HCT116 (cell line): Measurements from ENCODE around the gene BRD2. TPM values are rescaled to one million over a fixed set of nuclear protein-coding genes. Genes with fewer than 3 reads are reported as not detected.

Experiments used
- ATAC-seq: fragments of 200-7000 bp; cut with Tn5 transposase; 2 replicates; pipeline ENCODE4 v1.9.1; 2020; ENCODE audit warnings: mild to moderate bottlenecking, moderate library complexity
- BruUV-seq: library from RNA; stranded (reverse); fragments of 400-500 nt; replicated peaks from 2 replicates; lab custom pipeline; 2021; lab: Mats Ljungman, UMichigan
- CTCF ChIA-PET: fragments of 300-600 bp; sonication (Branson Sonifier 250); formaldehyde crosslinking; loops from one replicate; lab custom pipeline; 2021; ENCODE audit warnings: antibody characterized with exemption; lab: Charles Lee
- POLR2A ChIA-PET: fragments of 300-600, 350-600 bp; sonication (Branson Sonifier 250); formaldehyde crosslinking; loops from one replicate; lab custom pipeline; 2021; ENCODE audit warnings: antibody characterized with exemption; lab: Charles Lee
- RAD21 ChIA-PET, 2 experiments: fragments of 300-600 bp; sonication (Branson Sonifier 250); formaldehyde crosslinking; loops; one replicate each; lab custom pipeline; 2023; ENCODE audit warnings: low total read pairs in 2 of 2; ENCODE audit not compliant: uncharacterized antibody in 2 of 2, unreplicated experiment in 2 of 2, low non-redundant PET in 1 of 2; lab: Charles Lee
- DNase-seq: peaks from one replicate; pipeline ENCODE4 v3.0.0-alpha.2; 2010; ENCODE audit warnings: low read depth, low spot score
- H2AFZ ChIP-seq: fragments of 200-600 bp; shearing (Covaris generic), sonication (generic); 2 replicates; pipeline ENCODE4 v1.6.1; 2017; ENCODE audit warnings: low read depth, mixed run types, mixed read lengths, antibody characterized with exemption, low read length; ENCODE audit not compliant: poor library complexity, severe bottlenecking
- H3K27ac ChIP-seq: 2 replicates; pipeline ENCODE4 v1.5.1; 2012; ENCODE audit warnings: low read depth, low read length
- H3K27me3 ChIP-seq: fragments of 200-600 bp; sonication (generic); 2 replicates; pipeline ENCODE4 v1.6.1; 2016; ENCODE audit warnings: mixed run types, low read length, mixed read lengths; ENCODE audit not compliant: insufficient read depth
- H3K36me3 ChIP-seq, 2 experiments: fragments of 200-500 bp in 1 of 2; fragments of 200-600 bp in 1 of 2; sonication (Bioruptor generic) in 1 of 2; sonication (generic) in 1 of 2; 2 replicates each; pipeline versions ENCODE4 v1.5.1 to v1.6.1; 2014 to 2016; ENCODE audit warnings: low read length in 2 of 2, inconsistent platforms in 1 of 2, mixed read lengths in 1 of 2, mixed run types in 1 of 2; ENCODE audit not compliant: insufficient read depth in 2 of 2, control insufficient read depth in 1 of 2
- H3K4me1 ChIP-seq, 2 experiments: fragments of 200-600 bp in 1 of 2; sonication (generic) in 1 of 2; 2 replicates each; pipeline versions ENCODE4 v1.5.1 to v1.6.1; 2012 to 2017; ENCODE audit warnings: low read length in 2 of 2, inconsistent platforms in 1 of 2, mild to moderate bottlenecking in 1 of 2, mixed read lengths in 1 of 2, mixed run types in 1 of 2, moderate library complexity in 1 of 2; ENCODE audit not compliant: insufficient read depth in 2 of 2, control insufficient read depth in 1 of 2
- H3K4me2 ChIP-seq: fragments of 200-600 bp; sonication (generic); 2 replicates; pipeline ENCODE4 v1.6.1; 2017; ENCODE audit warnings: mixed run types, low read length, mixed read lengths
- H3K4me3 ChIP-seq, 2 experiments: fragments of 200-600 bp in 1 of 2; sonication (generic) in 1 of 2; replicated peaks in 1 of 2; 2 replicates each; pipeline ENCODE4 v1.5.1; 2011 to 2016; ENCODE audit warnings: low read length in 2 of 2, control low read depth in 1 of 2, low read depth in 1 of 2, mild to moderate bottlenecking in 1 of 2, mixed read lengths in 1 of 2, mixed run types in 1 of 2
- H3K79me2 ChIP-seq: fragments of 200-600 bp; sonication (generic); 2 replicates; pipeline ENCODE4 v1.6.1; 2017; ENCODE audit warnings: mild to moderate bottlenecking, mixed run types, low read length, moderate library complexity, mixed read lengths; ENCODE audit not compliant: insufficient read depth
- H3K9ac ChIP-seq: fragments of 200-600 bp; sonication (generic); 2 replicates; pipeline ENCODE4 v1.6.1; 2016; ENCODE audit warnings: low read length, mixed read lengths
- H3K9me2 ChIP-seq: fragments of 200-600 bp; sonication (generic), shearing (Covaris generic); 2 replicates; pipeline ENCODE4 v1.6.1; 2017; ENCODE audit warnings: mixed run types, mild to moderate bottlenecking, moderate library complexity; ENCODE audit not compliant: insufficient read depth
- H3K9me3 ChIP-seq, 2 experiments: fragments of 200-500 bp in 1 of 2; fragments of 200-600 bp in 1 of 2; sonication (Bioruptor generic) in 1 of 2; sonication (generic) in 1 of 2; 2 replicates each; pipeline ENCODE4 v1.6.1; 2014 to 2017; ENCODE audit warnings: low read length in 2 of 2, mixed read lengths in 2 of 2, inconsistent platforms in 1 of 2, low read depth in 1 of 2, mild to moderate bottlenecking in 1 of 2, mixed run types in 1 of 2, moderate library complexity in 1 of 2; ENCODE audit not compliant: control insufficient read depth in 1 of 2, insufficient read depth in 1 of 2
- H4K20me1 ChIP-seq: fragments of 200-600 bp; sonication (generic), shearing (Covaris generic); 2 replicates; pipeline ENCODE4 v1.6.1; 2017; ENCODE audit warnings: mixed run types, mild to moderate bottlenecking, moderate library complexity; ENCODE audit not compliant: insufficient read depth
- CBX3 ChIP-seq: IDR thresholded peaks from 2 replicates; pipeline ENCODE4 v1.6.1; 2012; ENCODE audit warnings: low read depth
- CEBPB ChIP-seq: IDR thresholded peaks from 2 replicates; pipeline ENCODE4 v1.6.1; 2012; ENCODE audit warnings: low read depth
- EGR1 ChIP-seq: IDR thresholded peaks from 2 replicates; pipeline ENCODE4 v1.6.1; 2012; ENCODE audit warnings: low read depth
- ELF1 ChIP-seq: IDR thresholded peaks from 2 replicates; pipeline ENCODE4 v1.6.1; 2012; ENCODE audit warnings: low read depth, borderline replicate concordance
- EZH2phosphoT487 ChIP-seq: fragments of 200-600 bp; IDR thresholded peaks from 2 replicates; pipeline ENCODE4 v1.6.1; 2018; ENCODE audit warnings: antibody characterized with exemption, borderline replicate concordance
- FOSL1 ChIP-seq: IDR thresholded peaks from 2 replicates; pipeline ENCODE4 v1.6.1; 2012; ENCODE audit warnings: low read depth
- JUND ChIP-seq: IDR thresholded peaks from 2 replicates; pipeline ENCODE4 v1.6.1; 2012
- POLR2AphosphoS5 ChIP-seq: IDR thresholded peaks from 2 replicates; pipeline ENCODE4 v1.6.1; 2011; ENCODE audit warnings: mild to moderate bottlenecking, low read depth, low read length, moderate library complexity
- RAD21 ChIP-seq: IDR thresholded peaks from 2 replicates; pipeline ENCODE4 v1.6.1; 2012; ENCODE audit warnings: low read depth, mild to moderate bottlenecking
- SIN3A ChIP-seq: IDR thresholded peaks from 2 replicates; pipeline ENCODE4 v1.6.1; 2012; ENCODE audit warnings: low read depth
- SP1 ChIP-seq: IDR thresholded peaks from 2 replicates; pipeline ENCODE4 v1.6.1; 2012; ENCODE audit warnings: low read depth
- TCF7L2 ChIP-seq: IDR thresholded peaks from 2 replicates; pipeline ENCODE4 v1.7.0; 2011; ENCODE audit warnings: borderline replicate concordance, inconsistent platforms; ENCODE audit not compliant: insufficient read depth, insufficient read length; ENCODE audit errors: extremely low read depth
- YY1 ChIP-seq: IDR thresholded peaks from 2 replicates; pipeline ENCODE4 v1.6.1; 2011; ENCODE audit warnings: low read length, low read depth, moderate library complexity, mild to moderate bottlenecking; ENCODE audit not compliant: insufficient replicate concordance; ENCODE audit errors: extremely low read depth
- ZFX ChIP-seq: fragments of 450-650 bp; IDR thresholded peaks from 2 replicates; pipeline ENCODE4 v1.6.1; 2017
- ZNF274 ChIP-seq: fragments of 200-500 bp; sonication (Bioruptor generic); IDR thresholded peaks from 2 replicates; pipeline ENCODE4 v1.6.1; 2014; ENCODE audit warnings: mild to moderate bottlenecking, low read depth, low read length, inconsistent platforms
- intact Hi-C: fragments of 100-400 bp; cut with micrococcal nuclease; formaldehyde crosslinking; loops from 2 replicates; pipeline ENCODE4 v1.10.0; 2022
- total RNA-seq: library from RNA; stranded (reverse); gene quantifications from one replicate; pipeline ENCODE4 v1.2.1, GENCODE V29; 2021; ENCODE audit not compliant: unreplicated experiment
- TF ChIP-seq, protein P1 (sequence below): IDR thresholded peaks from 2 replicates; pipeline ENCODE4 v1.6.1; 2012; ENCODE audit warnings: low read depth
- TF ChIP-seq, protein P2 (sequence below): IDR thresholded peaks from 2 replicates; pipeline ENCODE4 v1.6.1; 2012
- TF ChIP-seq, protein P3 (sequence below): IDR thresholded peaks from 2 replicates; pipeline ENCODE4 v1.6.1; 2011; ENCODE audit warnings: mild to moderate bottlenecking, low read length, moderate library complexity; ENCODE audit not compliant: insufficient replicate concordance; ENCODE audit errors: extremely low read depth
- TF ChIP-seq, protein P4 (sequence below), 3 experiments: fragments of 200-600 bp in 1 of 3; sonication (generic) in 1 of 3; IDR thresholded peaks in 2 of 3; conservative IDR thresholded peaks in 1 of 3; 2 replicates each; pipeline ENCODE4 v1.5.1; 2012 to 2017; ENCODE audit warnings: low read depth in 2 of 3, low read length in 2 of 3, antibody characterized with exemption in 1 of 3, borderline replicate concordance in 1 of 3, control low read depth in 1 of 3, mild to moderate bottlenecking in 1 of 3, mixed read lengths in 1 of 3, mixed run types in 1 of 3, moderate library complexity in 1 of 3; ENCODE audit not compliant: insufficient read depth in 1 of 3

Gene BRD2
- total RNA-seq, 1 experiment from 2014 or later, result 260 TPM

DNA sequence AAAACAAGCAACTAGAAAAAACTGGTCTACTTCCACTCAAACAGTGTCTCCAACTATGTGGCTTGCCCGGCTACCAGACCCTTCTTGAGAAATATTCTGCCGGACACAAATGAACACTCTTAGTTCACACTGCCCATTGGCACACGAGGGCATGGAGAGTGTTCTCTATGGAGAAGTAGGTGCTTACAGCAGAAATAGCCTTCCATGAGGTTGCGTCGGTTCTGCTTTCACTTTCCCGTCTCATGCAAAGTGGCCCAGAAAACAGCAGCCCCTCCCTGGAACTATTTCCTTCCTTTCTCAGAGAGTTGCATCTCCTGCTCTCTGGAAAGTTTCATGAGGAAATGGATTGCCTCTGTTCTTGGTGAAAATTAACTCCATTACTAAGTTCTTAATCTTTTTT is 50.5 kb downstream of the BRD2 start:
- Histone ChIP-seq H3K27ac (no peak overlapping the region), H2AFZ (no peak overlapping the region), H3K27me3 (peaks cover 8% of the 10 kb centered on the region; the same call in 1 of the 2 replicates), H4K20me1 (no peaks in the 10 kb centered on the region), H3K36me3 (no peaks in the 10 kb centered on the region), H3K9me3 (no peaks in the 10 kb centered on the region), H3K9ac (no peak overlapping the region), H3K9me2 (no peaks in the 10 kb centered on the region), H3K4me3 (no peak overlapping the region), H3K4me1 (peaks cover 0 to 3% of the 10 kb centered on the region in 2 experiments; a peak in 1 of 4 replicates), H3K79me2 (no peaks in the 10 kb centered on the region), H3K4me2 (no peak overlapping the region)
- TF ChIP-seq JUND (no peak), ELF1 (no peak), CEBPB (no peak), EZH2phosphoT487 (no peak), FOSL1 (no peak), TCF7L2 (no peak), RAD21 (no peak), SIN3A (no peak), YY1 (no peak), CBX3 (no peak), ZFX (no peak), SP1 (no peak), ZNF274 (no peak), POLR2AphosphoS5 (no peak), EGR1 (no peak)
- TF ChIP-seq, protein P1, sequence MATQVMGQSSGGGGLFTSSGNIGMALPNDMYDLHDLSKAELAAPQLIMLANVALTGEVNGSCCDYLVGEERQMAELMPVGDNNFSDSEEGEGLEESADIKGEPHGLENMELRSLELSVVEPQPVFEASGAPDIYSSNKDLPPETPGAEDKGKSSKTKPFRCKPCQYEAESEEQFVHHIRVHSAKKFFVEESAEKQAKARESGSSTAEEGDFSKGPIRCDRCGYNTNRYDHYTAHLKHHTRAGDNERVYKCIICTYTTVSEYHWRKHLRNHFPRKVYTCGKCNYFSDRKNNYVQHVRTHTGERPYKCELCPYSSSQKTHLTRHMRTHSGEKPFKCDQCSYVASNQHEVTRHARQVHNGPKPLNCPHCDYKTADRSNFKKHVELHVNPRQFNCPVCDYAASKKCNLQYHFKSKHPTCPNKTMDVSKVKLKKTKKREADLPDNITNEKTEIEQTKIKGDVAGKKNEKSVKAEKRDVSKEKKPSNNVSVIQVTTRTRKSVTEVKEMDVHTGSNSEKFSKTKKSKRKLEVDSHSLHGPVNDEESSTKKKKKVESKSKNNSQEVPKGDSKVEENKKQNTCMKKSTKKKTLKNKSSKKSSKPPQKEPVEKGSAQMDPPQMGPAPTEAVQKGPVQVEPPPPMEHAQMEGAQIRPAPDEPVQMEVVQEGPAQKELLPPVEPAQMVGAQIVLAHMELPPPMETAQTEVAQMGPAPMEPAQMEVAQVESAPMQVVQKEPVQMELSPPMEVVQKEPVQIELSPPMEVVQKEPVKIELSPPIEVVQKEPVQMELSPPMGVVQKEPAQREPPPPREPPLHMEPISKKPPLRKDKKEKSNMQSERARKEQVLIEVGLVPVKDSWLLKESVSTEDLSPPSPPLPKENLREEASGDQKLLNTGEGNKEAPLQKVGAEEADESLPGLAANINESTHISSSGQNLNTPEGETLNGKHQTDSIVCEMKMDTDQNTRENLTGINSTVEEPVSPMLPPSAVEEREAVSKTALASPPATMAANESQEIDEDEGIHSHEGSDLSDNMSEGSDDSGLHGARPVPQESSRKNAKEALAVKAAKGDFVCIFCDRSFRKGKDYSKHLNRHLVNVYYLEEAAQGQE, result no peak
- TF ChIP-seq, protein P2, sequence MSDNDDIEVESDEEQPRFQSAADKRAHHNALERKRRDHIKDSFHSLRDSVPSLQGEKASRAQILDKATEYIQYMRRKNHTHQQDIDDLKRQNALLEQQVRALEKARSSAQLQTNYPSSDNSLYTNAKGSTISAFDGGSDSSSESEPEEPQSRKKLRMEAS, result no peak
- TF ChIP-seq, protein P3, sequence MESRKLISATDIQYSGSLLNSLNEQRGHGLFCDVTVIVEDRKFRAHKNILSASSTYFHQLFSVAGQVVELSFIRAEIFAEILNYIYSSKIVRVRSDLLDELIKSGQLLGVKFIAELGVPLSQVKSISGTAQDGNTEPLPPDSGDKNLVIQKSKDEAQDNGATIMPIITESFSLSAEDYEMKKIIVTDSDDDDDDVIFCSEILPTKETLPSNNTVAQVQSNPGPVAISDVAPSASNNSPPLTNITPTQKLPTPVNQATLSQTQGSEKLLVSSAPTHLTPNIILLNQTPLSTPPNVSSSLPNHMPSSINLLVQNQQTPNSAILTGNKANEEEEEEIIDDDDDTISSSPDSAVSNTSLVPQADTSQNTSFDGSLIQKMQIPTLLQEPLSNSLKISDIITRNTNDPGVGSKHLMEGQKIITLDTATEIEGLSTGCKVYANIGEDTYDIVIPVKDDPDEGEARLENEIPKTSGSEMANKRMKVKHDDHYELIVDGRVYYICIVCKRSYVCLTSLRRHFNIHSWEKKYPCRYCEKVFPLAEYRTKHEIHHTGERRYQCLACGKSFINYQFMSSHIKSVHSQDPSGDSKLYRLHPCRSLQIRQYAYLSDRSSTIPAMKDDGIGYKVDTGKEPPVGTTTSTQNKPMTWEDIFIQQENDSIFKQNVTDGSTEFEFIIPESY, result no peak
- TF ChIP-seq, protein P4, sequence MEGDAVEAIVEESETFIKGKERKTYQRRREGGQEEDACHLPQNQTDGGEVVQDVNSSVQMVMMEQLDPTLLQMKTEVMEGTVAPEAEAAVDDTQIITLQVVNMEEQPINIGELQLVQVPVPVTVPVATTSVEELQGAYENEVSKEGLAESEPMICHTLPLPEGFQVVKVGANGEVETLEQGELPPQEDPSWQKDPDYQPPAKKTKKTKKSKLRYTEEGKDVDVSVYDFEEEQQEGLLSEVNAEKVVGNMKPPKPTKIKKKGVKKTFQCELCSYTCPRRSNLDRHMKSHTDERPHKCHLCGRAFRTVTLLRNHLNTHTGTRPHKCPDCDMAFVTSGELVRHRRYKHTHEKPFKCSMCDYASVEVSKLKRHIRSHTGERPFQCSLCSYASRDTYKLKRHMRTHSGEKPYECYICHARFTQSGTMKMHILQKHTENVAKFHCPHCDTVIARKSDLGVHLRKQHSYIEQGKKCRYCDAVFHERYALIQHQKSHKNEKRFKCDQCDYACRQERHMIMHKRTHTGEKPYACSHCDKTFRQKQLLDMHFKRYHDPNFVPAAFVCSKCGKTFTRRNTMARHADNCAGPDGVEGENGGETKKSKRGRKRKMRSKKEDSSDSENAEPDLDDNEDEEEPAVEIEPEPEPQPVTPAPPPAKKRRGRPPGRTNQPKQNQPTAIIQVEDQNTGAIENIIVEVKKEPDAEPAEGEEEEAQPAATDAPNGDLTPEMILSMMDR (IDR thresholded peaks at IDR 0.05 in 2 of 3, conservative IDR thresholded peaks at IDR 0.05 in 1 of 3; ENCODE audit: borderline replicate concordance in 1 of 3, insufficient read depth in 1 of 3, low read depth in 2 of 3, low read length in 2 of 3), result no peak
- POLR2A ChIA-PET, result no interaction called here
- no peak for DNase-seq
- intact Hi-C loops, result no loop called here
- CTCF ChIA-PET, result interaction anchor here (1.1 kb wide), 1 partner anchor 229 kb away, joined by 4 read pairs; no protein-coding TSS in a partner anchor
- no peak for ATAC-seq
- RAD21 ChIA-PET, result no interaction called here
- no TSS peak for BruUV-seq
